Caco-2 (cell line): ENCODE measurements around the gene RGS5. TPM values are rescaled to one million over a fixed set of nuclear protein-coding genes. Genes with fewer than 3 reads are reported as not detected.
"Not testable (repeated sequence)": the region's sequence is repeated elsewhere in the genome, so short reads cannot be mapped to it uniquely, and the experiment has no call there.

Experiments
- Bru-seq: library from RNA; stranded (reverse); fragments of 400-500 nt; gene quantifications from one replicate; lab custom pipeline; 2021; lab: Mats Ljungman, UMichigan
- BruChase-seq, 2 experiments: library from RNA; stranded (reverse); fragments of 400-500 nt; gene quantifications; one replicate each; lab custom pipeline; 2021; lab: Mats Ljungman, UMichigan
- BruUV-seq: library from RNA; stranded (reverse); fragments of 400-500 nt; replicated peaks from 2 replicates; lab custom pipeline; 2021; lab: Mats Ljungman, UMichigan
- CTCF ChIA-PET: fragments of 300-600 bp; sonication (Branson Sonifier 250); formaldehyde crosslinking; loops from one replicate; lab custom pipeline; 2022; ENCODE audit warnings: antibody characterized with exemption; lab: Charles Lee
- POLR2A ChIA-PET: fragments of 300-600 bp; sonication (Branson Sonifier 250); formaldehyde crosslinking; loops from one replicate; lab custom pipeline; 2022; ENCODE audit warnings: antibody characterized with exemption; lab: Charles Lee
- DNase-seq, 2 experiments: peaks; one replicate each; pipeline versions ENCODE4 v3.0.0 to v3.0.0-alpha.2; 2020 to 2022
- H3K27me3 ChIP-seq: replicated peaks from 2 replicates; pipeline ENCODE4 v1.6.0; 2011; ENCODE audit warnings: low read length; ENCODE audit not compliant: control insufficient read depth, insufficient read depth
- H3K36me3 ChIP-seq: 2 replicates; pipeline ENCODE4 v1.5.1; 2011; ENCODE audit warnings: low read length; ENCODE audit not compliant: control insufficient read depth, insufficient read depth
- H3K4me1 ChIP-seq: fragments of 250-450 bp; sonication (Bioruptor Pico); 2 replicates; pipeline ENCODE4 v1.5.1; 2020; ENCODE audit warnings: mild to moderate bottlenecking
- H3K4me3 ChIP-seq: 2 replicates; pipeline ENCODE4 v1.5.1; 2011; ENCODE audit warnings: low read depth, mild to moderate bottlenecking, control low read depth, low read length
- H3K9me3 ChIP-seq: fragments of 250-450 bp; sonication (Bioruptor Pico); 2 replicates; pipeline ENCODE4 v1.5.1; 2020; ENCODE audit warnings: mild to moderate bottlenecking, moderate library complexity
- H3K27ac Mint-ChIP-seq: one replicate; pipeline ENCODE4 v1.8.0; 2022; ENCODE audit warnings: mixed read lengths; ENCODE audit not compliant: unreplicated experiment
- H3K27me3 Mint-ChIP-seq: one replicate; pipeline ENCODE4 v1.8.0; 2022; ENCODE audit warnings: mixed read lengths; ENCODE audit not compliant: insufficient read depth, unreplicated experiment
- H3K36me3 Mint-ChIP-seq: one replicate; pipeline ENCODE4 v1.8.0; 2022; ENCODE audit warnings: mild to moderate bottlenecking, mixed read lengths; ENCODE audit not compliant: insufficient read depth, unreplicated experiment
- H3K4me1 Mint-ChIP-seq: one replicate; pipeline ENCODE4 v1.8.0; 2022; ENCODE audit warnings: low read depth, mixed read lengths; ENCODE audit not compliant: unreplicated experiment
- H3K4me3 Mint-ChIP-seq: one replicate; pipeline ENCODE4 v1.8.0; 2022; ENCODE audit warnings: mild to moderate bottlenecking, moderate library complexity, mixed read lengths; ENCODE audit not compliant: unreplicated experiment
- H3K9me3 Mint-ChIP-seq: one replicate; pipeline ENCODE4 v1.8.0; 2022; ENCODE audit warnings: mixed read lengths; ENCODE audit not compliant: unreplicated experiment
- intact Hi-C: fragments of 100-400 bp; cut with micrococcal nuclease; formaldehyde crosslinking; loops from one replicate; pipeline ENCODE4 v1.10.0; 2022; ENCODE audit not compliant: unreplicated experiment
- long read RNA-seq: library from polyadenylated mRNA; stranded (forward); transcript quantifications from one replicate; pipeline ENCODE4 v2.0.0, GENCODE V29; 2022
- total RNA-seq: library from RNA; stranded (reverse); gene quantifications from 2 replicates; pipeline ENCODE4 v1.2.3, GENCODE V29; 2022
- TF ChIP-seq, protein P1 (sequence below), 2 experiments: fragments of 200-600 bp in 1 of 2; IDR thresholded peaks; 1 replicate in 1 of 2; 2 replicates in 1 of 2; pipeline versions ENCODE4 v1.5.1 to v1.8.0; 2011 to 2022; ENCODE audit warnings: antibody characterized with exemption in 1 of 2, control low read depth in 1 of 2, inconsistent platforms in 1 of 2, low read depth in 1 of 2, low read length in 1 of 2, mild to moderate bottlenecking in 1 of 2, moderate library complexity in 1 of 2; ENCODE audit not compliant: insufficient read depth in 1 of 2, severe bottlenecking in 1 of 2, unreplicated experiment in 1 of 2

Gene RGS5, protein sequence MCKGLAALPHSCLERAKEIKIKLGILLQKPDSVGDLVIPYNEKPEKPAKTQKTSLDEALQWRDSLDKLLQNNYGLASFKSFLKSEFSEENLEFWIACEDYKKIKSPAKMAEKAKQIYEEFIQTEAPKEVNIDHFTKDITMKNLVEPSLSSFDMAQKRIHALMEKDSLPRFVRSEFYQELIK
- total RNA-seq: 8.4 and 12.7 TPM in 2 replicates
- Bru-seq, nascent RNA: percentile 37 among the genes with signal in this experiment
- percentile 37 among the genes with signal in this experiment for BruChase-seq, experiment 1, labeled RNA remaining after a 2-hour chase
- BruChase-seq, experiment 2, labeled RNA remaining after a 6-hour chase: percentile 43 among the genes with signal in this experiment
- long read RNA-seq, full-length matches to known transcripts: 58 of 59 reads
- long read RNA-seq, partial matches to known transcripts: 0 of 59 reads
- long read RNA-seq, other reads (novel, unspliced or antisense): 1 of 59 reads

DNA sequence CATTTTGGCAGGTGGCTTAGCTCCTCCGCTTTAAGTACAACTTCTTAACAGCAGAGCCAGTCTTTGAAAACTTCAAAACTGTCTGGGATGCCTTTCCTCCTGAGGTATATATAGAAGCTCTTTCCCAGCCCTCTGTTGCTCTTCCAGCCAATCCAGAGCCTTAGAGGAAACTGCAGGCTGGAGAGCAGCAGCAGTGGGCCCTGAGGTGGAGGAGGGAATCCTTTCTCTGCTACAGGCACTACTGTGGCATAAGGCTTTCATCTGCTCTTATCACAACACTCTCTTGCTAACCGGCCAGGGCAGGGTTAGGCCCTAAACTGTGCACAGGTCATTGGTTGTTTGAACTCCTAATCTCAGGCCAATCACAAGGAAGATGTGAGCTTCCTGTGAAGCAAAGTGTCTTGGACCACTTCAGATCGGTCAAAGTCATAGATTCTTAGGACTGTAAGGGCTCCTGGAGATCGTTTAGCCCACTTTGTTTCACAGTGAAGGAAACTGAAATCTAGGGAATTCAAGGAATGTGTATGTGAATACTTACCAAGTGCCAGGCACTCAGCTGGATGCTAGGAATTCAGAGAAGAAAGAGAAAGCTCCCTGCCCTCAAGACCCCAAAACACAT is at the start of gene RGS5:
Gene RGS5 (minus strand): TSS at position 84 of the 619 bp plus-strand sequence. CDS start 81 bp downstream, at position 3.
- Histone ChIP-seq H3K27me3 (no peaks in the 10 kb centered on the region), H3K36me3 (no peaks in the 10 kb centered on the region), H3K9me3 (no peaks in the 10 kb centered on the region), H3K4me3 (no peak within 1 kb of the TSS), H3K4me1 (peaks cover 34% of the 10 kb centered on the region)
- POLR2A ChIA-PET: no interaction called here
- Mint-ChIP-seq H3K36me3 (no peaks in the 10 kb centered on the region), H3K4me1 (peaks cover 20% of the 10 kb centered on the region), H3K9me3 (no peaks in the 10 kb centered on the region), H3K4me3 (peak within 1 kb of the TSS; percentile 25), H3K27me3 (no peaks in the 10 kb centered on the region), H3K27ac (no peak within 1 kb of the TSS)
- BruUV-seq: no TSS peak
- TF ChIP-seq, protein P1, sequence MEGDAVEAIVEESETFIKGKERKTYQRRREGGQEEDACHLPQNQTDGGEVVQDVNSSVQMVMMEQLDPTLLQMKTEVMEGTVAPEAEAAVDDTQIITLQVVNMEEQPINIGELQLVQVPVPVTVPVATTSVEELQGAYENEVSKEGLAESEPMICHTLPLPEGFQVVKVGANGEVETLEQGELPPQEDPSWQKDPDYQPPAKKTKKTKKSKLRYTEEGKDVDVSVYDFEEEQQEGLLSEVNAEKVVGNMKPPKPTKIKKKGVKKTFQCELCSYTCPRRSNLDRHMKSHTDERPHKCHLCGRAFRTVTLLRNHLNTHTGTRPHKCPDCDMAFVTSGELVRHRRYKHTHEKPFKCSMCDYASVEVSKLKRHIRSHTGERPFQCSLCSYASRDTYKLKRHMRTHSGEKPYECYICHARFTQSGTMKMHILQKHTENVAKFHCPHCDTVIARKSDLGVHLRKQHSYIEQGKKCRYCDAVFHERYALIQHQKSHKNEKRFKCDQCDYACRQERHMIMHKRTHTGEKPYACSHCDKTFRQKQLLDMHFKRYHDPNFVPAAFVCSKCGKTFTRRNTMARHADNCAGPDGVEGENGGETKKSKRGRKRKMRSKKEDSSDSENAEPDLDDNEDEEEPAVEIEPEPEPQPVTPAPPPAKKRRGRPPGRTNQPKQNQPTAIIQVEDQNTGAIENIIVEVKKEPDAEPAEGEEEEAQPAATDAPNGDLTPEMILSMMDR (IDR thresholded peaks at IDR 0.05; ENCODE audit: insufficient read depth in 1 of 2, low read depth in 1 of 2, low read length in 1 of 2, severe bottlenecking in 1 of 2, unreplicated experiment in 1 of 2): no peak
- DNase-seq: peak; percentile 58 to 71
- intact Hi-C loops: no loop called here
- CTCF ChIA-PET: no interaction called here

- CTCF ChIA-PET: no interaction called here
- intact Hi-C loops: no loop called here
- H3K36me3 ChIP-seq: no peaks in the 10 kb centered on the region
- TF ChIP-seq, protein P1 (IDR thresholded peaks at IDR 0.05; ENCODE audit: insufficient read depth in 1 of 2, low read depth in 1 of 2, low read length in 1 of 2, severe bottlenecking in 1 of 2, unreplicated experiment in 1 of 2): no peak
- no peaks in the 10 kb centered on the region for H3K4me1 ChIP-seq
- Mint-ChIP-seq H3K27ac (no peak overlapping the region), H3K27me3 (no peaks in the 10 kb centered on the region), H3K4me1 (no peaks in the 10 kb centered on the region), H3K4me3 (no peak overlapping the region), H3K36me3 (no peaks in the 10 kb centered on the region), H3K9me3 (no peaks in the 10 kb centered on the region)
- BruUV-seq: no TSS peak
- POLR2A ChIA-PET: no interaction called here
- no peaks in the 10 kb centered on the region for H3K9me3 ChIP-seq
- no peak for DNase-seq
- H3K27me3 ChIP-seq: no peaks in the 10 kb centered on the region
- H3K4me3 ChIP-seq: no peak overlapping the region
Measured at GRCh38 chr1:163250382-163250974, 47.8 kb upstream of the RGS5 start.

- no peaks in the 10 kb centered on the region for H3K36me3 ChIP-seq
- no peaks in the 10 kb centered on the region for H3K4me1 Mint-ChIP-seq
- ChIA-PET POLR2A (no interaction called here), CTCF (no interaction called here)
- BruUV-seq: no TSS peak
- no peaks in the 10 kb centered on the region for H3K9me3 Mint-ChIP-seq
- TF ChIP-seq, protein P1 (IDR thresholded peaks at IDR 0.05; ENCODE audit: insufficient read depth in 1 of 2, low read depth in 1 of 2, low read length in 1 of 2, severe bottlenecking in 1 of 2, unreplicated experiment in 1 of 2): no peak
- H3K27me3 ChIP-seq: no peaks in the 10 kb centered on the region
- H3K36me3 Mint-ChIP-seq: no peaks in the 10 kb centered on the region
- no peak overlapping the region for H3K4me3 Mint-ChIP-seq
- no peak overlapping the region for H3K4me3 ChIP-seq
- H3K4me1 ChIP-seq: no peaks in the 10 kb centered on the region
- DNase-seq: no peak
- intact Hi-C loops: no loop called here
- H3K27ac Mint-ChIP-seq: no peak overlapping the region
- no peaks in the 10 kb centered on the region for H3K9me3 ChIP-seq
- H3K27me3 Mint-ChIP-seq: no peaks in the 10 kb centered on the region
Measured at GRCh38 chr1:163248064-163248463, 45.3 kb upstream of the RGS5 start.

DNA sequence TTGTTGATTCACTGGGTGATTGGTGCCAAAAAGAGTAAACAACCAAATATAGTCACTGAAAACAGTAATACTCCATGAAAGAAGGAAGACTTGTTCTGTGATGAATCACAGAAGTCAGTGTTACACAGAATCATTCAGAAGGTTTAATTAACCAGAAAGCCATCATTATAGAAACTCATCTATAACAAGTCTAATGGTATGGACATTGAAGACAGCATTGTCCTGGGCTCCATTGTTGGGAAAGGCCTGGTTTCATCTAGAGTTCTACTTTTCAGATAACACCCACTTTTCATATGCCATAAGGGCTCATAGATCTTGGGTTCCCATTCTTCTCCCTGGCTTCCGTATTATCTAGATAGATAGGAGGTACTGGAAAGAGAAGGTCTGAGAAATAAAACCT is 41.9 kb upstream of the RGS5 start:
- H3K9me3 Mint-ChIP-seq, H3K4me1 ChIP-seq, intact Hi-C loops, H3K27me3 Mint-ChIP-seq, BruUV-seq, H3K27me3 ChIP-seq, H3K4me1 Mint-ChIP-seq, H3K9me3 ChIP-seq, H3K36me3 Mint-ChIP-seq, H3K36me3 ChIP-seq, POLR2A ChIA-PET, H3K4me3 ChIP-seq, H3K27ac Mint-ChIP-seq, DNase-seq, CTCF ChIA-PET, H3K4me3 Mint-ChIP-seq: not testable (repeated sequence)
